CD4-positive, alpha-beta T cell treated with Interleukin-10 for 1 hour (primary cell): Measurements from ENCODE around the gene IGSF10.
"Not testable (repeated sequence)": the region's sequence is repeated elsewhere in the genome, so short reads cannot be mapped to it uniquely, and the experiment has no call there.

Experiments used
- DNase-seq: peaks from one replicate; pipeline ENCODE4 v3.0.0-alpha.2; 2020

IGSF10 gene

GRCh38 chr3:151460774-151461450, at the start of gene IGSF10:
IGSF10 (minus strand) TSS chr3:151461061; CDS start chr3:151458709, 2,352 bp downstream.
- no peak for DNase-seq

GRCh38 chr3:151509468-151510135, 48.7 kb upstream of the IGSF10 start:
- DNase-seq: not testable (repeated sequence)

- DNase-seq: no peak
These were observed 43.7 kb upstream of the IGSF10 start for GRCh38 chr3:151504606-151505005.

- no peak for DNase-seq
These were observed 42.2 kb upstream of the IGSF10 start for GRCh38 chr3:151503074-151503473.

- DNase-seq: no peak
These were observed 41.2 kb upstream of the IGSF10 start for GRCh38 chr3:151501923-151502632.

- DNase-seq: no peak
These were observed 40.5 kb upstream of the IGSF10 start for GRCh38 chr3:151501171-151501922.

- DNase-seq: no peak
These were observed 38.3 kb upstream of the IGSF10 start for GRCh38 chr3:151499168-151499567.

GRCh38 chr3:151491525-151491924, 30.7 kb upstream of the IGSF10 start:
- no peak for DNase-seq

- not testable (repeated sequence) for DNase-seq
These were observed 27.0 kb upstream of the IGSF10 start for GRCh38 chr3:151487833-151488232.

- DNase-seq: no peak
These were observed 23.2 kb upstream of the IGSF10 start for GRCh38 chr3:151483961-151484520.

GRCh38 chr3:151483488-151483887, 22.6 kb upstream of the IGSF10 start:
- DNase-seq: no peak

- DNase-seq: no peak
These were observed 19.6 kb upstream of the IGSF10 start for GRCh38 chr3:151480492-151480891.

- no peak for DNase-seq
These were observed 18.6 kb upstream of the IGSF10 start for GRCh38 chr3:151479452-151479851.

GRCh38 chr3:151478335-151478697, 17.5 kb upstream of the IGSF10 start:
- no peak for DNase-seq

GRCh38 chr3:151477591-151478334, 16.9 kb upstream of the IGSF10 start:
- DNase-seq: no peak

GRCh38 chr3:151476344-151477018, 15.6 kb upstream of the IGSF10 start:
- DNase-seq: no peak

- peak; percentile 58 for DNase-seq
These were observed 7.5 kb upstream of the IGSF10 start for GRCh38 chr3:151468284-151468917.

GRCh38 chr3:151467069-151467468, 6.2 kb upstream of the IGSF10 start:
- DNase-seq: no peak

- no peak for DNase-seq
These were observed 2.1 kb upstream of the IGSF10 start for GRCh38 chr3:151462991-151463390.

GRCh38 chr3:151462278-151462780, 1.5 kb upstream of the IGSF10 start:
- DNase-seq: no peak

- DNase-seq: no peak
These were observed 633 bp downstream of the IGSF10 start for GRCh38 chr3:151460228-151460627.
